Measurements from ENCODE around the gene ELMOD3. TPM values are rescaled to one million over a fixed set of nuclear protein-coding genes. Genes with fewer than 3 reads are reported as not detected.
A peak's percentile ranks its signal among the peaks of the same experiment; 100 is the strongest.

ELMOD3 gene
- total and polyA plus RNA-seq, 2 of the 8 experiments (the other 6 are each of a cell fraction or from before 2014, with no cell fraction given), result 8.5 to 10.2 TPM

- Histone ChIP-seq H3K27ac (ENCODE audit: low read depth, low read length) (no peak overlapping the region), H4K5ac (ENCODE audit: insufficient read length, low read depth, low read length) (no peak overlapping the region), H3K23me2 (ENCODE audit: low read depth, low read length) (peaks cover 2% of the 10 kb centered on the region; the same call in 1 of the 2 replicates), H3K4me3 (ENCODE audit: extremely low read depth in 1 of 4, insufficient read depth in 2 of 4, low read depth in 3 of 4, low read length in 4 of 4) (no peak overlapping the region), H3K4me2 (ENCODE audit: insufficient read depth in 1 of 2, low read depth in 2 of 2, low read length in 2 of 2) (no peak overlapping the region), H2AFZ (ENCODE audit: low read length) (no peak overlapping the region), H3K23ac (ENCODE audit: insufficient read length) (no peak overlapping the region), H3K79me1 (ENCODE audit: low read depth, low read length) (no peaks in the 10 kb centered on the region), H4K8ac (ENCODE audit: extremely low read depth, insufficient read depth, low read length) (no peak overlapping the region), H3K56ac (replicated peaks; ENCODE audit: insufficient read length, low read depth, low read length) (no peak overlapping the region), H3K14ac (ENCODE audit: insufficient read length) (no peak overlapping the region), H3K9me3 (ENCODE audit: insufficient read depth in 2 of 2, low read depth in 1 of 2, low read length in 1 of 2) (no peaks in the 10 kb centered on the region), H3K9ac (replicated peaks in 1 of 4; ENCODE audit: extremely low read depth in 1 of 4, low read depth in 3 of 4, low read length in 3 of 4) (no peak overlapping the region), H3K4ac (replicated peaks; ENCODE audit: insufficient read length, low read depth, low read length) (no peak overlapping the region), H3K18ac (ENCODE audit: extremely low read depth, low read length) (no peak overlapping the region), H3K79me2 (ENCODE audit: control insufficient read depth in 1 of 2, insufficient read depth in 2 of 2, low read length in 2 of 2) (no peaks in the 10 kb centered on the region), H2AK5ac (ENCODE audit: low read depth, low read length) (no peak overlapping the region), H3K27me3 (replicated peaks in 1 of 4; ENCODE audit: control insufficient read depth in 3 of 4, extremely low read depth in 1 of 4, insufficient read depth in 3 of 4, low read length in 3 of 4) (peaks cover 0 to 3% (median under 1%) of the 10 kb centered on the region in 4 experiments; a peak in 2 of 7 replicates), H2BK20ac (ENCODE audit: low read length) (no peak overlapping the region), H3K36me3 (ENCODE audit: control insufficient read depth in 2 of 4, insufficient read depth in 4 of 4, low read length in 3 of 4) (no peaks in the 10 kb centered on the region), H3K4me1 (replicated peaks in 1 of 4; ENCODE audit: control insufficient read depth in 3 of 4, insufficient read depth in 4 of 4, low read length in 3 of 4) (peaks cover 0 to 20% (median 13%) of the 10 kb centered on the region in 4 experiments; a peak in 6 of 7 replicates), H2BK5ac (ENCODE audit: low read depth, low read length) (no peak overlapping the region), H4K20me1 (replicated peaks in 1 of 2; ENCODE audit: control insufficient read depth in 1 of 2, insufficient read depth in 2 of 2, low read length in 2 of 2) (no peaks in the 10 kb centered on the region), H2BK15ac (ENCODE audit: low read length) (no peak overlapping the region), H4K91ac (replicated peaks; ENCODE audit: insufficient read length, low read length) (peak overlapping the region; percentile 25), H2BK12ac (ENCODE audit: low read depth, low read length) (no peak overlapping the region), H2BK120ac (replicated peaks; ENCODE audit: low read depth, low read length) (no peak overlapping the region)
- FAIRE-seq (no peak), DNase-seq (ENCODE audit: low read depth in 1 of 2, low spot score in 2 of 2) (no peak)
- 73% methylated on average over 2 of the region's 2 CpGs; no CpG with 5 or more reads in 1 of the 2 experiments for WGBS, 2 experiments (ENCODE audit: extremely low coverage in 1 of 2, insufficient coverage in 1 of 2, insufficient read length in 1 of 2, insufficient replicate concordance in 2 of 2, low coverage in 1 of 2, low lambda C conversion rate in 2 of 2, missing lambda C conversion rate in 1 of 2)
- ChIA-PET POLR2A (ENCODE audit: partially characterized antibody) (interaction anchor here (1.2 to 55.3 kb wide), 4 partner anchors 9 to 125 kb away, joined by 4 to 1889 read pairs (median 26); partner anchors contain the start of genes GGCX and MAT2A), CTCF (ENCODE audit: partially characterized antibody) (interaction anchor here (0.7 to 15.1 kb wide), 25 partner anchors 8 to 331 kb away, joined by 3 to 259 read pairs (median 6); partner anchors contain the start of genes C2orf68, CAPG, MAT2A and RNF181)
- TF ChIP-seq BACH1 (IDR thresholded peaks at IDR 0.05; ENCODE audit: low read length) (no peak), JUND (IDR thresholded peaks at IDR 0.05; ENCODE audit: low read length) (no peak), RBBP5 (IDR thresholded peaks at IDR 0.05; ENCODE audit: borderline replicate concordance, low read depth, low read length) (no peak), CHD1 (IDR thresholded peaks at IDR 0.05; ENCODE audit: low read depth, low read length) (no peak), CBX5 (IDR thresholded peaks at IDR 0.05; ENCODE audit: low read depth, low read length) (no peak), SP1 (IDR thresholded peaks at IDR 0.05; ENCODE audit: low read depth, low read length) (no peak), MAFK (IDR thresholded peaks at IDR 0.05; ENCODE audit: low read depth, low read length) (no peak), TAF1 (IDR thresholded peaks at IDR 0.05; ENCODE audit: low read depth, low read length) (no peak)
Observed at GRCh38 chr2:85422072-85422457, 67.5 kb downstream of the ELMOD3 start.

Data from H1 (cell line).